Mesendoderm (in vitro differentiated cells): ENCODE data around the gene SKAP1.

ENCODE experiments used
- DNase-seq: peaks from one replicate; pipeline ENCODE4 v3.0.0; 2013
- H2AK5ac ChIP-seq: 2 replicates; pipeline ENCODE4 v1.6.1; 2013; ENCODE audit warnings: low read length, inconsistent platforms
- H2BK120ac ChIP-seq: 2 replicates; pipeline ENCODE4 v1.6.1; 2013; ENCODE audit warnings: low read depth, mild to moderate bottlenecking, low read length, moderate library complexity, mixed read lengths
- H2BK15ac ChIP-seq: replicated peaks from 2 replicates; pipeline ENCODE4 v1.6.1; 2013; ENCODE audit warnings: low read depth, mild to moderate bottlenecking, moderate library complexity
- H2BK5ac ChIP-seq: 2 replicates; pipeline ENCODE4 v1.6.1; 2013; ENCODE audit warnings: low read length, inconsistent platforms
- H3K18ac ChIP-seq: 2 replicates; pipeline ENCODE4 v1.6.1; 2013; ENCODE audit warnings: mild to moderate bottlenecking, low read length, mixed read lengths
- H3K23ac ChIP-seq: one replicate; pipeline ENCODE4 v1.6.1; 2013; ENCODE audit warnings: low read length
- H3K27ac ChIP-seq: 2 replicates; pipeline ENCODE4 v1.5.1; 2013; ENCODE audit warnings: low read depth, mild to moderate bottlenecking, inconsistent platforms, low read length, moderate library complexity
- H3K27me3 ChIP-seq: 2 replicates; pipeline ENCODE4 v1.6.1; 2013; ENCODE audit warnings: low read length, control low read depth, mild to moderate bottlenecking, inconsistent platforms; ENCODE audit not compliant: insufficient read depth, poor library complexity
- H3K36me3 ChIP-seq: 2 replicates; pipeline ENCODE4 v1.6.1; 2013; ENCODE audit warnings: low read length, inconsistent platforms; ENCODE audit not compliant: control insufficient read depth, insufficient read depth
- H3K4ac ChIP-seq: one replicate; pipeline ENCODE4 v1.6.1; 2013; ENCODE audit warnings: low read depth, mild to moderate bottlenecking, low read length, moderate library complexity
- H3K4me1 ChIP-seq: 2 replicates; pipeline ENCODE4 v1.6.1; 2013; ENCODE audit warnings: low read depth, low read length, inconsistent platforms; ENCODE audit not compliant: control insufficient read depth
- H3K4me2 ChIP-seq: 2 replicates; pipeline ENCODE4 v1.6.1; 2013; ENCODE audit warnings: low read length
- H3K4me3 ChIP-seq: 2 replicates; pipeline ENCODE4 v1.5.1; 2013; ENCODE audit warnings: mild to moderate bottlenecking, low read length
- H3K56ac ChIP-seq: one replicate; pipeline ENCODE4 v1.6.1; 2013; ENCODE audit warnings: low read length
- H3K79me1 ChIP-seq: 2 replicates; pipeline ENCODE4 v1.6.1; 2013; ENCODE audit warnings: low read length, inconsistent platforms
- H3K79me2 ChIP-seq: 2 replicates; pipeline ENCODE4 v1.6.1; 2013; ENCODE audit warnings: mild to moderate bottlenecking, low read length; ENCODE audit not compliant: control insufficient read depth, insufficient read depth
- H3K9ac ChIP-seq: 2 replicates; pipeline ENCODE4 v1.6.1; 2013; ENCODE audit warnings: low read length, inconsistent platforms
- H4K5ac ChIP-seq: one replicate; pipeline ENCODE4 v1.6.1; 2013; ENCODE audit warnings: low read length
- H4K8ac ChIP-seq: one replicate; pipeline ENCODE4 v1.6.1; 2013; ENCODE audit warnings: low read depth, mild to moderate bottlenecking, control low read depth, low read length, moderate library complexity
- WGBS: extraction: QIAGEN DNeasy Blood & Tissue Kit; methylation state at CpG from one replicate; pipeline ENCODE4 v1.1.7; 2013; ENCODE audit warnings: low lambda C conversion rate, missing lambda C conversion rate; ENCODE audit not compliant: insufficient coverage; ENCODE audit errors: extremely low coverage; 5-methylcytosine and 5-hydroxymethylcytosine counted together

The SKAP1 gene

DNA sequence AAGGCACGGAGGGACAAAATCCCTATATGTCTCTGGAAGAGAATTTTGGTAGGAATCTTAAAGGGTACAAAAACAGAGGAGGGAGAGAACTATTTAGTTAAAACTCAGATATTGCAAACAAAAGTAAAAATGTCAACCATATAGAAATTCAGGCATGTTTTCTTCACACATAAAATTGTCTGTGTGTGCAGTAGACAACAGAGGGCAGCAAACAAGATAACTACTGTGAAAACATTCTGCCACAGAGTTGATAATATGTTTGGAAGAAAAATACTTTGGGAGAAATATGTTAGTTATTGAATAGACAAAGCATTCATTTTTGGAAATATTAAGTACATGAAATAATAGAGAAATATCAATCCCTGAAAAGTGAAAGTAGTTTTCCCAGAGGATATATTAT is 266.2 kb downstream of the SKAP1 start:
- Histone ChIP-seq H3K4me1 (peaks cover 16% of the 10 kb centered on the region), H3K36me3 (no peaks in the 10 kb centered on the region), H3K23ac (no peak overlapping the region), H3K4me3 (no peak overlapping the region), H3K56ac (no peak overlapping the region), H2BK120ac (no peak overlapping the region), H3K27ac (no peak overlapping the region), H2AK5ac (no peak overlapping the region), H3K4me2 (no peak overlapping the region), H3K27me3 (no peaks in the 10 kb centered on the region), H4K8ac (no peak overlapping the region), H2BK15ac (no peak overlapping the region), H3K4ac (no peak overlapping the region), H3K79me2 (no peaks in the 10 kb centered on the region), H2BK5ac (no peak overlapping the region), H3K9ac (no peak overlapping the region), H3K18ac (no peak overlapping the region), H3K79me1 (no peaks in the 10 kb centered on the region), H4K5ac (no peak overlapping the region)
- WGBS: no CpG with 5 or more reads among the region's 1 CpG
- no peak for DNase-seq

DNA sequence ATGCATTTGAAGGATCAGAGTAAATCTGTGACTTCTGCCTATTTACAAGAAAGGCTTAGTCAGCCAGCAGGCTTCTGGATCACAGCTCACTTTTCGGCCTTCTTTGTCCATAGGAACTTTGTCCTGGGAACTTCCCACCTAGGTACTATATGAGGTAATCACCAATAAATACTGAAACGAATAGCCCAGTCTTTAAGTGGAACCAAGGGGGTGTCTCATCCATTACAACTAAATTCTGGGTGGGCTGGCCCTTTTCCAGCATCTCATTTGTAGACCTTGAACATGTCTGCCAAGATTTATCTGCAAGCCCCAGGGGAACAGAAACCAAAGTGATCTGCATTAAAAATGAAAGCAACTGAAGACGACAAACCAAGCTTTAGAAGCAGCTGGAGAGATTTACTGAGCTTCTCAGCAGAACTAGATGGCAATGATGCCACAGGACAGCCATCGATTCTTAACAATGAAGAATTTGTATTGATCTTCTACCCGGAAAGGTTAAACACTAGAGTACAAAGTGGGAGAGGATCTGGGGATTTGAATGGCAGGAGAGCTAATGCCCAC is 267.0 kb downstream of the SKAP1 start:
- no peak overlapping the region for H3K9ac ChIP-seq
- no peaks in the 10 kb centered on the region for H3K79me2 ChIP-seq
- no peak overlapping the region for H3K56ac ChIP-seq
- no peak overlapping the region for H3K4me3 ChIP-seq
- H3K27ac ChIP-seq: no peak overlapping the region
- no peaks in the 10 kb centered on the region for H3K79me1 ChIP-seq
- no peaks in the 10 kb centered on the region for H3K36me3 ChIP-seq
- no peak overlapping the region for H2AK5ac ChIP-seq
- H4K5ac ChIP-seq: no peak overlapping the region
- no peaks in the 10 kb centered on the region for H3K27me3 ChIP-seq
- H3K18ac ChIP-seq: peak overlapping the region; percentile 70
- no peak overlapping the region for H3K4ac ChIP-seq
- WGBS: no CpG with 5 or more reads among the region's 5 CpGs
- H3K4me1 ChIP-seq: peaks cover 14% of the 10 kb centered on the region
- H3K23ac ChIP-seq: no peak overlapping the region
- peak overlapping the region; percentile 45 for H2BK15ac ChIP-seq
- H3K4me2 ChIP-seq: no peak overlapping the region
- no peak overlapping the region for H2BK5ac ChIP-seq
- no peak overlapping the region for H4K8ac ChIP-seq
- no peak overlapping the region for H2BK120ac ChIP-seq
- no peak for DNase-seq

GRCh38 chr17:48162306-48162934 is 267.6 kb downstream of the SKAP1 start:
- no peaks in the 10 kb centered on the region for H3K36me3 ChIP-seq
- no peak overlapping the region for H3K27ac ChIP-seq
- no CpG with 5 or more reads among the region's 5 CpGs for WGBS
- H3K18ac ChIP-seq: peak overlapping the region; percentile 5
- H4K5ac ChIP-seq: no peak overlapping the region
- H3K56ac ChIP-seq: no peak overlapping the region
- no peak overlapping the region for H3K4me2 ChIP-seq
- H2BK5ac ChIP-seq: no peak overlapping the region
- no peak overlapping the region for H3K4me3 ChIP-seq
- no peak overlapping the region for H3K4ac ChIP-seq
- H2BK15ac ChIP-seq: no peak overlapping the region
- H2BK120ac ChIP-seq: peak overlapping the region; percentile 38
- no peak overlapping the region for H4K8ac ChIP-seq
- peaks cover 14% of the 10 kb centered on the region for H3K4me1 ChIP-seq
- no peak overlapping the region for H3K23ac ChIP-seq
- no peak overlapping the region for H2AK5ac ChIP-seq
- no peak overlapping the region for H3K9ac ChIP-seq
- DNase-seq: peak; percentile 49
- no peaks in the 10 kb centered on the region for H3K79me2 ChIP-seq
- no peaks in the 10 kb centered on the region for H3K27me3 ChIP-seq
- no peaks in the 10 kb centered on the region for H3K79me1 ChIP-seq

DNA sequence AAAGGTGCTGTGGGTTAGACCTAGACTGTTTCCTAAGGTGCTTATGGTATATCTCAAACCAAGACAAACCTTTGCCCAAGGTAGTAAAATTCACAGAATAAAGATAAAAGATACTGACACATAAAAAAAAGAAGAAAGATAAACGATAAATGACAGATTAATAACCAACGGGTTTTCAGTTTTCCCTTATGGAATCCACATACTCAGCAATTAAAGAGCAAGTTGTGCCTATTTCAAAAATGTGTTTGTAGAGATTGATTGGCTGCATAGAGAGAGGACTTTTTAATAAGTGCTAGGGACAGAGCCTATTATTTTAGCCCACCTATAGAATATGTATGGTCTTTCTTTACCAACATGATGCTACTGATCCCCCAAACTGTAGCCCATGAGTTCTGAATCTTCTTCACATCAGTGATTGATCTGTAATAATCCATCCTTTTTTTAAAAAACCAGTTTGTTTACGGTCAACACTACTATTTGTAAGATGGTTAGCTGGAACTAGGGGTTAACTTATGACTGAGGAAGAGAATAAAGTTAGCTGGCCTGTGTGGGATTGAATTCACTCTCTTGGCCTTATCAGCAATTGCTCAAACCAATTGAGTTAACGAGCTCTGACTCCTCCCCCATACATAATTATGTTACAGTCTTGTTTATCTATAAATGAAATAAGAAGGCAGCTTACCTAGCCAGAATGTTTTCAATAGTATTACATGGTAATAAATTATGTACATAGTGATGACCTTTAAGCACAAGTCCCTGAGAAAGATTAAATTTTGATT is 268.7 kb downstream of the SKAP1 start:
- Histone ChIP-seq H3K27ac (no peak overlapping the region), H3K36me3 (no peaks in the 10 kb centered on the region), H3K4me1 (peaks cover 14% of the 10 kb centered on the region), H4K5ac (no peak overlapping the region), H2BK120ac (peak overlapping the region; percentile 17), H2BK15ac (no peak overlapping the region), H3K18ac (peak overlapping the region; percentile 16), H3K4me3 (no peak overlapping the region), H3K4me2 (no peak overlapping the region), H3K27me3 (no peaks in the 10 kb centered on the region), H3K79me1 (no peaks in the 10 kb centered on the region), H3K4ac (no peak overlapping the region), H3K9ac (no peak overlapping the region), H3K56ac (no peak overlapping the region), H2AK5ac (no peak overlapping the region), H4K8ac (no peak overlapping the region), H2BK5ac (no peak overlapping the region), H3K79me2 (no peaks in the 10 kb centered on the region), H3K23ac (no peak overlapping the region)
- WGBS: no CpG with 5 or more reads among the region's 4 CpGs
- DNase-seq: no peak

DNA sequence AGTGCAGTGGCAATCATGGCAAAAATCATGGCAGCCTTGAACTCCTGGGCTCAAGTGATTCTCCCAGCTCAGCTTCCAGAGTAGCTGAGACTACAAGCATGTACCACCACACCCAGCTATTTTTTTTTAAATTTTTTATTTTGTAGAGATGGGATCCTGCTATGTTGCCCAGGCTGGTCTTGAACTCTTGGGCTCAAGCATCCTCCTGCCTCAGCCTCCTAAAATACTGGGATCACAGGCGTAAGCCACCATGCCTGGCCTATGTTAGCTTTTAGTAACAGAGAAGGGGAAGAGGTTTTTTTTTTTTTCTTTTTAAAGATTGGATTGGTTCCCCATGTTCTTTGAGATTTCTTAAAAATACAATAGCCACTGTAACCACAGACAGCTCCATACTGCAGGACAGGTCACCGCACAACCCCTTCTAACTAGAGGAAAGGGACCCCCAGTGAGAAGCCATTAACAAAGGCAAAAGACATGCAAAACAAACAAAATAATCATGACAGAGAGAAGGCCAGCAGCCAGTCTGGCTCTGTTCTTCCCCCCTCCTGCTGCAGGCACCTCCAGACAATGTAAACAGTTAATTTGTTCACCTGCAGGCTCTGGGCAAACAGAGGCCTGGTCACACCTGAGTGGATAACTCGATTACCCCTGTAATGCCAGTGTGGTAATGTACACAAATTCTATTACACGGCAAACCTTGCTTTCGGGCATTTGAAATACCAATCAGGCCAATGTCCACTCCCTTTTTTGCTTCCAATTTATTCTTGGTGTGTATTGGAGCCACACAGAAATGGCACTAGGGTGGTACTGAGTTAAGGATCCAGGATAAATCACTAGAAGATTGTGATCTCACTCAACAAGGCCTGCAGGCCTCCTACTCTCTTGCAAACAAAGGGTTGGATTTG is 269.6 kb downstream of the SKAP1 start:
- no CpG with 5 or more reads among the region's 5 CpGs for WGBS
- no peaks in the 10 kb centered on the region for H3K79me2 ChIP-seq
- H4K5ac ChIP-seq: no peak overlapping the region
- no peaks in the 10 kb centered on the region for H3K36me3 ChIP-seq
- peak; percentile 70 for DNase-seq
- H4K8ac ChIP-seq: no peak overlapping the region
- no peak overlapping the region for H3K4me3 ChIP-seq
- no peak overlapping the region for H3K9ac ChIP-seq
- H3K27me3 ChIP-seq: no peaks in the 10 kb centered on the region
- H2AK5ac ChIP-seq: no peak overlapping the region
- peaks cover 14% of the 10 kb centered on the region for H3K4me1 ChIP-seq
- no peak overlapping the region for H3K23ac ChIP-seq
- H3K4me2 ChIP-seq: no peak overlapping the region
- no peak overlapping the region for H2BK15ac ChIP-seq
- H3K56ac ChIP-seq: no peak overlapping the region
- peak overlapping the region; percentile 52 for H3K27ac ChIP-seq
- peak overlapping the region; percentile 17 for H2BK120ac ChIP-seq
- peak overlapping the region; percentile 81 for H3K4ac ChIP-seq
- H3K79me1 ChIP-seq: no peaks in the 10 kb centered on the region
- peak overlapping the region; percentile 30 for H2BK5ac ChIP-seq
- H3K18ac ChIP-seq: peak overlapping the region; percentile 85
